ENCODE results near the gene ERI3.
A peak's percentile ranks its signal among the peaks of the same experiment; 100 is the strongest.

ERI3 gene

GRCh38 chr1:44259090-44259489 is 96.0 kb downstream of the ERI3 start:
- no peak for DNase-seq

GRCh38 chr1:44256762-44257554 is 98.1 kb downstream of the ERI3 start:
- DNase-seq: no peak

GRCh38 chr1:44254392-44254910 is 100.6 kb downstream of the ERI3 start:
- peak in 1 of 2 experiments; percentile 5 for DNase-seq

GRCh38 chr1:44251989-44252671 is 102.9 kb downstream of the ERI3 start:
- DNase-seq: no peak

- no peak for DNase-seq
Observed at GRCh38 chr1:44251486-44251885, 103.6 kb downstream of the ERI3 start.

- DNase-seq: no peak
Observed at GRCh38 chr1:44250068-44250781, 104.8 kb downstream of the ERI3 start.

- no peak for DNase-seq
Observed at GRCh38 chr1:44249543-44249942, 105.5 kb downstream of the ERI3 start.

- no peak for DNase-seq
Observed at GRCh38 chr1:44246806-44247205, 108.3 kb downstream of the ERI3 start.

- DNase-seq: no peak
Observed at GRCh38 chr1:44244986-44245385, 110.1 kb downstream of the ERI3 start.

- no peak for DNase-seq
Observed at GRCh38 chr1:44243782-44244495, 111.1 kb downstream of the ERI3 start.

- no peak for DNase-seq
Observed at GRCh38 chr1:44242746-44243145, 112.3 kb downstream of the ERI3 start.

GRCh38 chr1:44240802-44241671 is 114.0 kb downstream of the ERI3 start:
- no peak for DNase-seq

- no peak for DNase-seq
Observed at GRCh38 chr1:44239961-44240371, 115.1 kb downstream of the ERI3 start.

- no peak for DNase-seq
Observed at GRCh38 chr1:44239331-44239960, 115.6 kb downstream of the ERI3 start.

- DNase-seq: no peak
Observed at GRCh38 chr1:44238660-44239059, 116.4 kb downstream of the ERI3 start.

- DNase-seq: peak; percentile 31 to 45
Observed at GRCh38 chr1:44237721-44238457, 117.2 kb downstream of the ERI3 start.

- no peak for DNase-seq
Observed at GRCh38 chr1:44236490-44237272, 118.4 kb downstream of the ERI3 start.

GRCh38 chr1:44235808-44236207 is 119.2 kb downstream of the ERI3 start:
- DNase-seq: no peak

- no peak for DNase-seq
Observed at GRCh38 chr1:44233593-44233992, 121.5 kb downstream of the ERI3 start.

GRCh38 chr1:44230796-44231195 is 124.3 kb downstream of the ERI3 start:
- DNase-seq: no peak
